Body of pancreas (tissue), 4 donors: Measurements from ENCODE around the gene UGT3A2.

Source experiments
- POLR2A ChIP-seq, 3 donors: fragments of 450-650 bp; IDR thresholded peaks; one replicate each; pipeline ENCODE4 v1.6.1; 2016; ENCODE audit warnings: antibody characterized with exemption in 3 of 3, mild to moderate bottlenecking in 2 of 3
- TF ChIP-seq, protein P1 (sequence below), 7 experiments: fragments of 450-650 bp in 4 of 7; fragments of 200-600 bp in 3 of 7; sonication (generic) in 3 of 7; IDR thresholded peaks; one replicate each; pipeline ENCODE4 v1.5.1; 2016 to 2019; ENCODE audit warnings: antibody characterized with exemption in 7 of 7

DNA sequence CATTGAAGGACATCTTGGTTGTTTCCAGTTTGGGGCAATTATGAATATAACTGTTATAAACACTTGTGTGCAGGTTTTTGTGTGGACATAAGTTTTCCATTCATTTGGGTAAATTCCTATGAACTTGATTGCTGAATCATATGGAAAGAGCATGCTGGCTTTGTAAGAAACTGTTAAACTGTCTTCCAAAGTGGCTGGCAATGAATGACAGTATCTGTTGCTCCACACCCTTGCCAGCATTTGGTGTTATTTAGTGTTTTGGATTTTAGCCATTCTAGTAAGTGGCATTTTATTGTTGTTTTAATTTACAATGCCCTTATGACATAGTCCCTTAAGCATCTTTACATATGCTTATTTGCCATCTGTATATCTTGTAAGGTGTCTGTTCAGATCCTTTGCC, 29.8 kb upstream of the UGT3A2 start:
- no peak for TF ChIP-seq POLR2A (IDR thresholded peaks at IDR 0.05)
- TF ChIP-seq, protein P1, sequence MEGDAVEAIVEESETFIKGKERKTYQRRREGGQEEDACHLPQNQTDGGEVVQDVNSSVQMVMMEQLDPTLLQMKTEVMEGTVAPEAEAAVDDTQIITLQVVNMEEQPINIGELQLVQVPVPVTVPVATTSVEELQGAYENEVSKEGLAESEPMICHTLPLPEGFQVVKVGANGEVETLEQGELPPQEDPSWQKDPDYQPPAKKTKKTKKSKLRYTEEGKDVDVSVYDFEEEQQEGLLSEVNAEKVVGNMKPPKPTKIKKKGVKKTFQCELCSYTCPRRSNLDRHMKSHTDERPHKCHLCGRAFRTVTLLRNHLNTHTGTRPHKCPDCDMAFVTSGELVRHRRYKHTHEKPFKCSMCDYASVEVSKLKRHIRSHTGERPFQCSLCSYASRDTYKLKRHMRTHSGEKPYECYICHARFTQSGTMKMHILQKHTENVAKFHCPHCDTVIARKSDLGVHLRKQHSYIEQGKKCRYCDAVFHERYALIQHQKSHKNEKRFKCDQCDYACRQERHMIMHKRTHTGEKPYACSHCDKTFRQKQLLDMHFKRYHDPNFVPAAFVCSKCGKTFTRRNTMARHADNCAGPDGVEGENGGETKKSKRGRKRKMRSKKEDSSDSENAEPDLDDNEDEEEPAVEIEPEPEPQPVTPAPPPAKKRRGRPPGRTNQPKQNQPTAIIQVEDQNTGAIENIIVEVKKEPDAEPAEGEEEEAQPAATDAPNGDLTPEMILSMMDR (IDR thresholded peaks at IDR 0.05) = no peak
